ENCODE data around the gene BFSP2.

BFSP2 gene

DNA sequence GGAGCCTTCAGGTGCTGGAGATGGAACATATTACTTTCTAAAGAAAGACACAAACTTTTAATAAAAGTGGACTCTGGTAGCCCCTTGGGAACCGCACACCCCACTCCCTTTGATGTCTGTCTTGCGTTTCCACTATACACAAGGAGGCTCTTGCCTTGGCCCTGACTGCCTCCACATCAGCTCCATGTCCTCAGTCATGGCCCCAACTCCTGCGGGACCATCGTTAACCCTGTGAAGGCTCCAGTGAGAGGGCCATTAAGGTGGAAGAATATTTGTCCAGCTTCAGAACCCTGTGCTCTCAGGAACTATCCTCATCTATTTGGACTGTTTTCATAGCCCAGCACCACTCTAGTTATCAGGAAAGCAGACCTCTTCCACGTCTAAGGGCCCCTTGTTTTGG lies 16.1 kb upstream of the BFSP2 start:
- DNase-seq (ENCODE audit: low spot score), result no peak

DNA sequence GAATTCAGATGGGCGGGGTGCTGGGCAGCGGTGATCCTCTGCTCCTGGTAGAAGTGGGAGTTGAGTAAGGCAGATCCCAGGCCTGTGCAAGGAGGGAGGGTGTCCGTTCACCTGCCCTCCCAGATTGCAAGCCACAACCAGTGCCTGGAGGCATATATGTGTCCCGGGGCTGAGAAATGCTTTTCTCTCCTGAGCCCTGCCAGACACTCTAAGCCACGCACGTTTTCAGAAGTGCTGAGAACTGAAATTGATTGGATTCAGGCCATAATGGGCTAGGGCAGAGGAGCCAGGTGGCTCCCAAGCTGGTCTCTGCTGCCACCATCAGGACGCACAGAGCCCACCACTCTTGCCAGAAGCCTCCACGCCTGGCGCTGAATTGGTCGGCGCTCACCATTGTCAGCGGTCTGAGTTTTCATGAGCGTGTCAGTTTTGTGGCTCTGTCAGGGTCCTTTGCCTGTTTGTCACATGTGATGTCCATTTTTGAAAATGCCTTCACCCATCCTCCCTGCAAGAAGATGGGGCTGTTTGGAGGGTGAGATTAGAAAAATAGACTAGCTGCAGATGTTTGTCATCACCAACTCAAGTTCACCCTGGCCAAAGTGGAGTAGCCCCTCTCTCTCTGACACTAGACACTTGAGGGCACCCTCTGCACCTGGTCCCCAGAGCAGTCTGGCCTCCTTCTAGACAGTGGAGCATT lies 15.4 kb upstream of the BFSP2 start:
- DNase-seq (ENCODE audit: low spot score), result peak; percentile 84

DNA sequence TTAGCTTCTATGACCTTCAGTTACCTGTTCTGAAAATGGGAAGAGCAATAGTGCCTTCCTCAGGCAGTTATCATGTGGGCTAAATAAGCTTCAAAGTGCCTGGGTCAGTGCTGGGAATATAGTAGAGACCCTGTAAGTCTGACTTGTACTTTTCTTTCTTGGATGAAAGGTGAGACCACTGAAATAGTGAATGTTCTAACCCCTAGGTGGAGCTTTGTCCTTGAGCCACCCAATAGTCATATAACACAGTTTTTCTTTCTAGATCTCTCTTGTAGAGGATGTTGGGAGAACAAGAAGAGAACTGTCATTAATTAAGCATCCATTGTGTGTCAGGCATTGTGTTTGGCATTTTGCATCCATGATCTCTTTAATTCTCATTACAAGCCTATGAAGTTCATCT lies 13.0 kb upstream of the BFSP2 start:
- no peak for DNase-seq (ENCODE audit: low spot score)

DNA sequence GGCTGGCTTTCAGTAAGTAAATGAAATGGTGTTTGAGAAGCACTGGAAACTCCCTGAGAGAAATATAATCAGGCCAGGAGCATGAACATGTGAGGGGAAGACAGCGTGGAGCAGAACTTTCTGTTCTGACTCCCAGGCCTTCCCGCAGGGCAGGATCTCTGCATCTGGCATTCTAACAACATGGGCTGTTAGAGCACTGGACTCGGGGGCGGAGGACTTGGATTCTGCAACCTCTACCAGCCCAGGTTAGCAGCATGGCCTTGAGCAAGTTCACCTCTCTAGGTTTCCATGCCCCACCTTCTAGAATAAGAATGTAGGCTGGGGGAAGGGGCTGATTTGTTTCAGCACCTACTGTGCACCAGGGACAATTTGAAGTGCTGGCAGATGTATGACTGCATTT lies 12.5 kb upstream of the BFSP2 start:
- DNase-seq (ENCODE audit: low spot score), result no peak

DNA sequence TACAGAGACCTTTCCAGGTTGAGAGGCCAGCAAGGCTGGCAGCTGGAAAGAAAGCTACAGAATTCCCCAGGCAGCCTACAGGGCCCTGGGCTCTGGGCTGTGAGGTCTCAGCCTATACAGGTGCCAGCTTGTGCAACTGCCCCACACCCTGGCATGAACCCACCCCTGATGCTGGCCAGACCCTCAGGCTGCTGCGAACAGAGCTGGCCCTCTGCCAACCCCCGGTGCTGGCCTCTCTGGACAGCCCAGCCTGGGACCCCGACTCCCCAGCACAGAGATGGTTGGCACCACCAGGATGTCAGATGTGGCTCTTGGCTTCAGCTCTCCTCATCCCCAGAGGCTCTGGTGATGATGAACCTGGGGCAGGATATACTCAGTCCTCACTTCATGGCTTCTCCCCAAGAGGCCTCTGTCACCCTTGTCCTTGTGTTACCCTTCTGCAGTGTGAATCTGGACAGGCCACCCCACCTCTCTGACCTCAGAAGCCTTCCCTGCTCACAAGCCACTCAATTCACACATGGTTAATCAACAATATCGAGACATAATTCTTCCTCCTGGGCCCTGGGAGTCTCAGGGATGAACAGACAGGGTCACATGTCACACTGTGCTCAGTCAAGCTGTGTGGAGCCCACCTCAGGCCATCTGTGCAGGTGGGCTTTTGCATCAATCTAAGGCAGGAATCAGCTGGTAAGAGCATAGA lies 11.0 kb upstream of the BFSP2 start:
- no peak for DNase-seq (ENCODE audit: low spot score)

DNA sequence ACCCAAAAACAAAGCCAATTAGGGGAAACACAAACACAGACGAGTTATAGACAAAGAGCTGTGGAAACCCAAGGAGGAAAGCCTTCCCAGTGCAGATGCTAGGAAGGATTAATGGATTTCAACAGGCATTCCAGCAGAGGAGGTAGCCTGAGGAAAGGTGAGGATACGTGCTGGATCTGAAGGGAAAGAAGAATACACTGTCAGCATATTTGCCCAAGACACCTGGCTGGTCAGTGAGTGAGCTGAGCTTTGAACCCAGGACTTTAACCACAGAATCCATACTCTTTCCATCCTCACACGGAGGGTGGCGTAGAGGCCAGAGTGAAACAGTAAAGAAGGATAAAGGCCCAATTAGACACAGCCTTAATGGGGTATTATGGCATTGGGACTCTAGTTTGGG lies 9.1 kb upstream of the BFSP2 start:
- no peak for DNase-seq (ENCODE audit: low spot score)

DNA sequence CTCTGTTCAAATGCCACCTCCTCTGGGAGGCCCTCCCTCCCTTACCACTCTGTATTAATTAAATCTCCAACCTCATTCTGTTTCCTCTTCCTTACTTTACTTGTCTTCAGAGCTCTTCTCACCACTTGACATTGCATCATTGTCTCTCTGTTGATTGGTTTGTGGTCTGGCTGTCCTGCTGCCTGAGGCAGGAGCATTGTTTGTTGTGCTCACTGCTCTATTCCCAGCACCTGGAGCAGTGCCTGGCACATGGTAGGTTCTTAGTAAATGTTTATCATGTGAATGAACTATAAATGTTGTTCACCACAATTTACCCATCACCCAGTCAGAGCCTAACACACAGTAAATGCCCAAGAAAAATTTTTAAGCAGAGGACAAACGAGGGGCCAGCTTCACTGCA lies 6.7 kb upstream of the BFSP2 start:
- no peak for DNase-seq (ENCODE audit: low spot score)

DNA sequence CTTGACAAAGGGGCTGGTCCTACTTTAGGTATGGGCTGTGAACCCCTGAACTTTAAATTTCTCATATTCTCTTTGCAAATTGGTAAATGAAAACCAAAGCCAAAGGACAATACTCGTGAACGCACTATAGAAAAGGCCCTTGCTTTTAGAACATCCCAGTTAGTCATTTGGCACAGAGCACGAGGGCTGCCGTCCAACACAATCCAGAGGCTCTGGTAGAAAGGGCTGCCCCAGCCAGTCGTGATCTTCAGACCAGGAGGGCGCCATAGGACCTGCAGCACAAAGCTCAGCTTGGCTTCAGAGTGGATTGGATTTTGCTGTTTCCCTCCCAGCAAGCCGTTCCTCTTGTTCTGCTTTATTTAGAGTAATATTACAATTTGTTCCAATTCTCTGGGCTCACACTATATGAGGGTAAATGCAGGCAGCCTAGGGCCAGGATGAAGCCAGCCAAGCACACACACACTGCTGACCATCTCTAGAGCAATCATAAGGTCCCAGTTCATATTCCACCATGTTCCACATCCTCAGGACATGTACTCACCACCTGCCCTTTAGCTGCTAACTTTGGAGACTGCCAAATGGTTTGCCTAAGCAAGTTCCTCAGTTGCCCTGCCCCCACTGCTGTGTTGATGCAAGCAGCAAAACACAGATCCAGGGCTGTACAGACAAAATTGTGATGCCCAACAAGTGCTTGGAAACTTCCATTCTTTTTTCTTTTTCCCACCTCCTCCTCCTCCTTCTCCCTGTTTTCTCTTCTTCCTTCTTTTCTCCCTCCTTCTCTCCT lies 6.0 kb upstream of the BFSP2 start:
- DNase-seq (ENCODE audit: low spot score), result no peak

DNA sequence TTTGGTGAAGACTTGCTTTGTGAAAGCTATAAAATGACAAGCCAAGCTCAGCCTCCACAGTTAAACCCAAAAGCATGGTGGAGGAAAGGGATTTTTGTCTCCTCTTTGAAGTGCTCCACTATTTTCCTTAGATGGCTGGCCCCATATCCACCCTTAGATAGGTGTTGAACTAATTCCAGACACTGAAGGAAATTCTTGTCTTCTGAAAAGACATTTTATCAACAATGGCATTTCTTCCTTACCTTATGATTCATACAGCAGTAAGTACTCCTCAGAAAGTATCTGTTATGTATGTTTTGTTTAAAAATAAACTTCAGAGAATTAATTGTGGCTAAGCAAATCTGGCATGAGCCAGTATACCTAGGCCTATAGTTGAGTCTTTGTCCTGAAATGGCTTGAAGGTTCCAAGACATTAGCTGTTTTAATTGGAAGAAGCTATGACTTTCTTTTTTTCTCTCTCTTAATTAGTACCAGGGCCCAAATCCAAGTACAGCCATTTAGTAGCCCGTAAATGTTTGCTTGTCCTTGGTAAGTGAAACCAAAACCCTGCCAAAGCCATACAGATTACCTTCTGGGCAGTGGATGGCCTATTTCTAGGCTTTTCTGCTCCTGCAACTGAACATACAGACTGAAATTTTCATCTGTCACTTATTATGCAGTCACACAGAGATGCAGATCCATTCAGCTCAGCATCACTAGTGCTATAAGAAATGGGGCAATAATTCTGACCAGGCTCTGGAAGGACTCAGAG lies 5.1 kb upstream of the BFSP2 start:
- no peak for DNase-seq (ENCODE audit: low spot score)

DNA sequence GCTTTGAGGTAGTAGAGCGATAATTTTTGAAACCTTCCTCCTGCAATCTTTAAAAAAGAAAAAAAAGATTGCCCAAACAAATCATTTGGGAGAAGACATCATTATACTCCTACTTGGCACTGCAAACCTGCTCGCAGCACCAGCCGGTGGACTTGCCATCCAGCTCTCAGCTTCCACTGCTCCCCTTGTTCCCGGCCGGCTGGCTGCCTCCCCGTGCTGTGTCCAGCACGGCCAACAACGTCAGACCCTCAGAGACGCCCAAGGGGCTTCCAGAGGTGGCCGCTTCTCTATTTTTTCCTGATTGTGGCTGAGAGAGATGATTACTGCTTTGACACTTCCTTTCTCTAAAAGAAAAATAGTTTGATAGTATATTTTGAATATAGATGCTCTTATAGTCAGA lies 3.0 kb upstream of the BFSP2 start:
- no peak for DNase-seq (ENCODE audit: low spot score)

DNA sequence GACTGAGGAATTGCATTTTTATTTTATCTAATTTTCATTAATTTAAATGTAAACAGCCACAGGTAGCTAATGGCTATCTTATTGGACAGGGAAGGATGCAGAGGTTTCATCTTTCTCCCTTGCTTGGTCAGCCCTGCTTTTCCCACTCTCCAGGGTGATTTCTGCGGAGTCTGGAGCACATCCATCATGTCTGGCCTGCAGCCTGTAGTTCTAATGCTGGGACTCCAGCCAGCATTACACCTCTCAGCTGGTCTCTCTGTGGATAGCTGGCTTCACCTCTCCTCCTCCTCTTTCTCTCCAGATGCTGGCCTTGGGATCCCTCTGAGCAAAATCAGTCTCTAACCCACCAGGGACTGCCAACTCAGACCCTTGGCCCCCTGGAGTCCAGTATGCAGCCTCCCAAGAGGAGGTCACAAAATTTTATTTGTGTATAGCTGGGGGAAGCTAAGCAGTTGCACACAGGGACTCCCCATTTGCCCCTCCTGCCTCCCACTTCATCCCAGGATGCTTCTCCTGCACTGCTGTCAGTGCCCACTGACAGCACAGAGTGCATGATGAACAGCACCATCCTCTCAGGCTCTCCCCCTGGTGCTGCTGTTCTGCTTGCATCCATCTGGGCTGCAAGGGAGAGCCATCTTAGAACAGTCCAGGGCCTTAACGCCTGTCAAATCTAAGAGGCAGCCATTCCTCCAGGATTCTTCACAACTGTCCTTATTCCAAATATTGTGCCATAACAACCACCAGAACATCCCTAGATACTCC lies 1.7 kb downstream of the BFSP2 start:
- DNase-seq (ENCODE audit: low spot score), result no peak

DNA sequence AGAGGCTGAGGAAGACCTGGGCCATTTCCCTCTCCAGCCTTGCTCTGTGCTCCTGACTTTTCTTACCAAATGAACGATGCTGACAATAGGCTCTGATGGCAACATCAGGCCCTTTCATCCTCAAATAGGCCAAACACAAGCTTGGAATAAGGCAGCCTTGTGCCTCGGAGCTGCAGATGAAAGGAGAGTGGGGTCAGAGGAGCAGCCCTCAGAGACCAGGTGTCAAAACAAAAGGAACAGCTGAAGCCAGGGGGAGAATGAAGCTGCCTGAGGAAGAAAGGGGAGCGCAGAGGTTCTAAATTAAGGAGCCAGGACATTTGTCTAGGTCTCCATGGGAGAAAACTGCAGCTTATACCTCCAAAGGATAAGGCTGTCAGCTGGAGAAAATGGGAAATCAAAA lies 5.1 kb downstream of the BFSP2 start:
- DNase-seq (ENCODE audit: low spot score), result no peak

DNA sequence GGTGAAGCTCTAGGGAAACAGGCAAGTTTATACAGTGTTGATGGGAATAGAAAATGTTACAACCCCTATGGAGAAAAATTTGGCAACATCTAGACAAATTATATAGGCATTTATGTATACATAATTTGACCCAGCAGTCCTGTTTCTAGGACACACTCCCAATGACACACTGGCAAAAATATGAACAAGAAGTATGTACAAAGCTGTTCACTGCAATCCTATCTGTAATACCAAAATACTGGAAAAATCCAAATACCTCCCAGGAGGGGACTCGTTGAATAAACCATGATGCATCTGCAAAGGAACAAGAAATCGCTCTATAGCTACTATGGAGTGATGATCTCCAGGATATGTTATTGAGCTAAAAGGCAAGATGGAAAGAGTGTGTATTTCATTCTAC lies 8.5 kb downstream of the BFSP2 start:
- no peak for DNase-seq (ENCODE audit: low spot score)

DNA sequence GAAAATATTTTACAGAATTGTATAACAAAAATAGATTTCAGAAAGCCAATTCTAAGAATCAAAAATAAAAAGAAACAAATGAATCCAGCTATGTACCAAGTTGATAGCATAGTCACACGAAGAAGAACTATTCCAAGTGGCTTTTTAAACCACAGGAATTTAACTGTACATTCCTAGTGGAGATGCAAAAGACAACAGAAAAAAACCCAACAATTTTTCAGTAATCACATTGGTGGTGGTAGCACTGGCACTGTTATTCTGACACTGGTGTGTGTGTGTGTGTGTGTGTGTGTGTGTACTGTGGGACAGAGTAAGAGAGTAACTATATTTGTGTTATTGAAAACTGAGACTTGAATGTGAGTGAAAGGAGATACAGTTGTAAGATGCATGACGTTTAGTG lies 9.1 kb downstream of the BFSP2 start:
- DNase-seq (ENCODE audit: low spot score), result no peak

DNA sequence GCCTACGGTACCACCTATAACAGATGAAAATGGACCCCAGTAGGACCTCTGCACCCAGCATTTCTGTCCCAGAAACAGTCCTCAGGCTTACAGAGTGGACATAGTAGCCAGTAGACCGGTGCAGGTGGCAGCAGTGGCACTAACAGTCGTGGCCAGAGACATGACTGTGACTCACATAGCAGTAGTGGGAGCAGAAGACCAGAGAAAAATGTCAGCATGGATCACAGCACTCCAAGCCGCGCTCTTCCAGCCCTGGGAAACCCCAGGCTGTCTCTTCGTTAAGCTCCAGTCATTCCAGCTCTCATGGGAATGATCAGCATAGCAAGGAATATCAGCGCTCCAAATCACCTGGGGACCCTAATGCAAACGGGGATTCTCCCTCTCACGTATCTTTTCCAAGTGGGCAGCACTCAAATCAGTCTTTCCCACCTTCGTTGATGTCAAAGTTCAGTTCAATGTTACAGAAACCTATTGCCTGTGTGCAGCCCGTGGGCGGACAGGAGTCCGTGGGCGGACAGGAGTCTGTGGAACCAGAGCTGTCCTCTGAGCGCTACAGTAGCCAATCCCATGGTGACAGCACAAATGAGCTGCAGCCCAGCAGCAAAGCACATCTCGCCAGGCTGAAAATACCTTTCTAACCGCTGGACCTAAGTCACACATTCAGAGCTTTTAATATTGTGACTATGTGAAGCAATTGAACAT lies 10.5 kb downstream of the BFSP2 start:
- no peak for DNase-seq (ENCODE audit: low spot score)

DNA sequence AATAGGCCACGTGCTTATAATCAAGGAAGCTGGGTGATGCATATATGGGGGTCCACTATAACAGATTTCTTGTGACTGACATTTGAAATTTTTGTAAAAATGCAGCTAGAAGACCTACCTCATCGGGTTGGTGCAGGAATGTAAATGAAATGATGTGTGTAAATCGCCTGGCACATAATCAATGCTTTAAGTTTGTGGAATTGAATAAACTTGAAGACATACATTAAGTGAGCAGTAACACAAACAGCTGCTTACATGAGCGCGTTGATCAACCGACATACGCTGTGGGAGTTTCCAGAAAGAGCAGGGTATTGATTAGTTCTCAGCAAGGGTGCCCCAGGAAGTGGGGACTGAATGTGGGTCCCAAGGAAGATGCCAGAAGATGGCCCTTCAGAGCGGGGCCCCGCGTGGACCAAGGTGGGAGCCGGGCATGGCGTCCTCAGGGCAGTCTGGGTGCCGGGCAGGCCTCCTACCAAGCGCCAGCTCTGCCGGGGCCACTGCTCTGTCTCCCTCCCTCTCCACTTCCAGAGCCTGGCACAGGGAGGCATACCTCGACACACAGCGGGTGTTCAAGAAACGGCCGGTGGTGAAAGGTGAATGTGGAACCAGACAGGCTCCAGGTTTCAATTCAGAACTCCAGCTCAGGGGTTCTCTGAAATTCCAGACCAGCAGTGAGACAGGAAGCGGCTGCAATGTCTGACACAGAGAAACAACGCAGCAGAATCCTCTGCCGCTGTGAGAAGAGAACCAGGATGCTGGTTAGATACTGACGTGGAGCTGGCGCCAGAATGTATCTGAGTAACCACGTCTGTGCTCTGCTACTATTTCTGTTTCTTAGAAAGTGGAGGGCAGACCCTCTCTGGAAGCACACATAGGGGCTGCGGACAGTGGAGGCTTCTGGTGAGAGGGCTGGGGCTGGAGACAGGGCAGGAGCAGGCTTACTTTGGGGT lies 12.6 kb downstream of the BFSP2 start:
- DNase-seq (ENCODE audit: low spot score), result peak; percentile 52

DNA sequence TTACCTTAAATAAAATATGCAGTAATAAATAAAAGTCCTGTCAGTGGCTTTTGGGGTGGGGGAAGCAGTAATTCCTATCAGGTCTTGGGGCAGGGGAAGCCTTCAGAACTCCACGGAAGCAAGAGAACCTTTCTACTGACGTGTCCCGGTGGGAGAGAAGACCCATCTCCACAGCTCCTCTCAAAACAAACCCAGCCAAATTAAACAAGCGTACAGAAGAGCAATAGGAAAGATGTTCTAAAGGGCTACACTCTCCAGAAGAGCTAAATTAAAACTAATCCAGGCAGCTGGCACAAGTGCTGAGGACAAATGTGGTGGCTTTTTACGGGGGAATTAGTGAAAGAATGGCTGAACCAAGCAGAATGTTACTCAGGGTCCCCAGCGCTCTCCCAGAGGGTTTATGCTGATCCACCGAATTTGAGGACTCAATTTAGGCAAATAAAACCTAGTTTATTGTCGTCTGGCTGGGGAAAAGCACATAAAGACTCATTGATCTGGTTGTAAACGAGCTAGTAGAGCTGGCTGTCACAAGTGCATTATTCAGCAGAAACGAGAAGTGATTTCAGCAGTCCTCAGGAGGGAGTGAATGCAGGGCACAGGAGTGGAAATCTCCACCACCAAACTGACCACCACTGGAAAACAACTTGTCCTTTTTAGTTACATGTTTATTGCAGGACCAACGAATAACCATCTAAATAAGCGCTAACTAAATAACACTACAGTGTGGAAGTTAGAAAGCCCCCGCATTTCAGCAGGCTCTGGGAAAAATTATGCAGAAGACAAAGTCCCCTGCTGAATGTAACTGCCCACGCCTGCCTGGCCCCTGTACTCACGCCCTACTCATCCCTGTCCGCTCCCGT lies 13.5 kb downstream of the BFSP2 start:
- peak; percentile 50 for DNase-seq (ENCODE audit: low spot score)

DNA sequence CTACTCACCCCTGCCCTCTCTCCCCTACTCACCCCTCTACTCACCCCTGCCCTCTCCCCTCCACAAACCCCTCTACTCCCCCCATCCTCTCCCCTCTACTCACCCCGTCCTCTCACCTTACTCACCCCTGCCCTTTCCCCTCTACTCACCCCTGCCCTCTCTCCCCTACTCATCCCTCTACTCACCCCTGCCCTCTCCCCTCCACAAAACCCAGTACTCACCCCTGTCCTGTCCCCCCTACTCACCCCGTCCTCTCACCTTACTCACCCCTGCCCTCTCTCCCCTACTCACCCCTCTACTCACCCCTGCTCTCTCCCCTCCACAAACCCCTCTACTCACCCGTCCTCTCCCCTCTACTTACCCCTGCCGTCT lies 14.2 kb downstream of the BFSP2 start:
- DNase-seq (ENCODE audit: low spot score), result no peak

DNA sequence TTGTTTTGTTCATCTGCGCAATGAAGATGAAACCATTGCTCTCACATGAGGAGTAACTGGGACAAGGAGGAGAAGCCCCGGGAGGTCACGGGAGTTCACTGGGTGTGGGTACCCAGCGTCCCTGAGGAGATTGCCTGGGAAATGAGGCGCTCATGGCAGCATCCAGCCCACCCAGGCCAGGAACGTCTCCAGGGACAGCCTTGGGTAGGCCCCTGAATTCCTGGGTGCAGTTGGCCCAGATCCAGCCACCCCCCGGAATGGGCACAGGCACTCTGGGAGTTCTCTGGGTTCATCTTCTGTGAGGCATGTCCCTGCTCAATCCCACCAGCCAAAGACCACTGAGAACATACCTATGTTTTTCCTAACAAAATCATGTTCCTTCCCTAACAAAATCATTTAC lies 18.5 kb downstream of the BFSP2 start:
- no peak for DNase-seq (ENCODE audit: low spot score)

All from SK-N-DZ (cell line).